Dendritic cell treated with granulocyte-macrophage colony-stimulating factor and Interleukin-4, amounts not matched to agents 40 ng/mL and 50 ng/mL, for 4 days (primary cell): ENCODE measurements around the gene TBX15.

Source experiments
- H3K27ac Mint-ChIP-seq: one replicate; pipeline ENCODE4 v1.8.0; 2022; ENCODE audit warnings: mild to moderate bottlenecking, mixed read lengths
- H3K27me3 Mint-ChIP-seq: one replicate; pipeline ENCODE4 v1.8.0; 2022; ENCODE audit warnings: mild to moderate bottlenecking, mixed read lengths
- H3K36me3 Mint-ChIP-seq: one replicate; pipeline ENCODE4 v1.8.0; 2022; ENCODE audit warnings: low read depth, mixed read lengths
- H3K4me1 Mint-ChIP-seq: one replicate; pipeline ENCODE4 v1.8.0; 2022; ENCODE audit warnings: low read depth, mixed read lengths
- H3K4me3 Mint-ChIP-seq: one replicate; pipeline ENCODE4 v1.8.0; 2022; ENCODE audit warnings: mild to moderate bottlenecking, moderate library complexity, mixed read lengths
- H3K9me3 Mint-ChIP-seq: one replicate; pipeline ENCODE4 v1.8.0; 2022; ENCODE audit warnings: mixed read lengths
- intact Hi-C: fragments of 100-400 bp; cut with micrococcal nuclease; formaldehyde crosslinking; loops from one replicate; pipeline ENCODE4 v1.15.0; 2022

TBX15 gene

DNA sequence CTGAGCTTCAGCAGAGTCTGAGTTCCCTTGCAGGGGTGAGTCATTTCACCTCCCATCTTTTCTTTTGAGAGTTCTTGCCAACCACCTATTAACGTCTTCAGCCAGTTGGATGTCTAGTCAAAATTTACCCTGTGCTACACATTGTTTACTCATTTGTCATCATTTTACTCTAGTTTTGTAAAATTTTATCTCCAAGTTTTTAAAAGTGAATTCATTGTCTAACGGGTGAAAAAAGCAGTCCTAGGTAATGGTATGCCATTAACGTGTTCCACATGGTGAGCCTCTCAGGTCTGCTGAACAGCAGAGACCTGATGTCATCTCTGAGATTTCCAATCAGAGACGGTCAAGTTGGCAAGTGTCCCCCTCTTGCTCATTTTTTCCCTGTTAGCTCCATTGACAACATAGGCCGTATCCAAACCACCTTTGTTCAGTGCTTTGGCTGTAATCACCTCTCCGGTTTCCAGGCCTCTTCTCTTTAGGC, 85.4 kb downstream of the TBX15 start:
- no peak overlapping the region for H3K4me3 Mint-ChIP-seq
- H3K9me3 Mint-ChIP-seq = no peaks in the 10 kb centered on the region

DNA sequence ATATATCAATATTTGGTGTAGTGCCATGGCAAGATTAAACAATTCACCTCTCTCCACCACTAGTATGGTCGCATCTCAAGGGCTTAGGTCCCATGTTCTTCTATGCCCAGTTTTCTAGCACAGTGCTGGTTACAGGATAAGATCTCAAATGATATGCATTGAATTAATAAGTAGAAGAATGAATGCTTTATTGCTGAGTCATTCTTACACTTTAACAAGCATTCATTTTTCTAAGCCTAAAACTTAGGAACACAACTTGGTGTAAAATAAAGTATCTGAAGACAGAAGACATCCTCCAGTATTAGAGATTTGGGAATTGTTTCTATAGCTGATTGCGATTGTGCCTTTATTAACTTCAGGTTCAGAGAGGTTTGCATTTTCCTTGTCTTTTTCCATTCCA, 85.8 kb downstream of the TBX15 start:
- Mint-ChIP-seq H3K4me3 (no peak overlapping the region), H3K27me3 (no peaks in the 10 kb centered on the region), H3K9me3 (no peaks in the 10 kb centered on the region)

More for the DNA sequence above, 85.4 kb downstream of the TBX15 start:
- H3K4me1 Mint-ChIP-seq = no peaks in the 10 kb centered on the region
- H3K27me3 Mint-ChIP-seq = no peaks in the 10 kb centered on the region
- H3K36me3 Mint-ChIP-seq = no peaks in the 10 kb centered on the region
- H3K27ac Mint-ChIP-seq = no peak overlapping the region
- intact Hi-C loops = no loop called here

DNA sequence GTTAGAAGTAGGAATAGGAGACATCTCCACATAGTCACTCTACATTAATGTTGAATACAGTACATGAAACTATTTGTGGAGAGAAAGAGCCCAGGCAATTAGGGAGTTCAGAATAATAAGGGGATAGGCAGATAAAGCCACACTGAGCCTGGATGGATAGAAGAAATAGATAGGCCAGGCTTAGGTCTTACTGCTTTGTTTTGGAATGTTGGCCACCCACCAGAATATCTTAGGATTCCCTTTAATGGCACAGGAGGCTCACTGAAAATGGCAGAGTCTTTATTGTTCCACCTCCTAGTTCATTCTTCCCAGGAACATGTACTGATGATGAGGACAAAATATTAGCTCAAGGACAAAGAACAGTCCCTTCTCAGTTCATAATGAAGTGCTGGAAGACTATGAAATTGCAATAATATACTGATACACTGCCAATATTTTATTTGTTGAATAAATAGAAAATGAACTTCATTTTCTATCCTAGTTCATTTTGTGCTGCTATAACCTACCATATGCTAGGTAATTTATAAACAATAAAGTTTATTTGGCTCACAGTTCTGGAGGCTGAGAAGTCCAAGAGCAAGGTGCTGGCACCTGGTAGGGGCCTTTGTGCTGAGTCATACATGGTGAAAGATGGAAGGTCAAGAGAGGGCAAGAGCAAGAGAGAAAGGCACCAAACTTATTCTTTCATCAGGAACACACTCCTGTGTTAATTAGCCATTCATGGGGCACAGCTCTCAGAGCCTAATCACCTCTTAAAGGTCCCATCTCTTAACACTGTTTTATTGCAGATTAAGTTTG, 87.3 kb downstream of the TBX15 start:
- H3K27ac Mint-ChIP-seq = no peak overlapping the region
- no peak overlapping the region for H3K4me3 Mint-ChIP-seq
- no peaks in the 10 kb centered on the region for H3K27me3 Mint-ChIP-seq
- H3K9me3 Mint-ChIP-seq = no peaks in the 10 kb centered on the region
- H3K36me3 Mint-ChIP-seq = no peaks in the 10 kb centered on the region
- no peaks in the 10 kb centered on the region for H3K4me1 Mint-ChIP-seq
- intact Hi-C loops = no loop called here

More for the DNA sequence above, 85.8 kb downstream of the TBX15 start:
- Mint-ChIP-seq H3K27ac (no peak overlapping the region), H3K4me1 (no peaks in the 10 kb centered on the region), H3K36me3 (no peaks in the 10 kb centered on the region)
- intact Hi-C loops = no loop called here

DNA sequence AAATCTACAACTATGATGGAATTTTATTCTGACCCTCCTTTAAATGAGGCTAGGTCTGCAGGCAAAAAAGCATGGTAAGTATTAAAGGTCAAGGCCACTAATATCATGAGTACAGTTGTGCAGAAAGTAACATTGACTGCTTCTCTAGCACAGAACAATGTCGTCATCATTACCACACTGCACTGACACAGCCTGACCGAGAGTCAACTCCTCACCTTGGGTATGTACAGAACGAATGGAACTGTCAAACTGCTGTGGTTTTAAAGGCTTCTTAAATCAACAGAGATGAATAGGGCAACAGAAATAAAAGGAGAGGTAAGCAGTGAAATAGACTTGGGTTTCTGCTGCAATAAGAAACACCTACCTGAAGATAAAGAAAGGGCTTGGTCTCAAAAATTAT, 88.8 kb downstream of the TBX15 start:
- no peaks in the 10 kb centered on the region for H3K36me3 Mint-ChIP-seq
- no peak overlapping the region for H3K27ac Mint-ChIP-seq
- no peaks in the 10 kb centered on the region for H3K4me1 Mint-ChIP-seq
- H3K4me3 Mint-ChIP-seq = no peak overlapping the region
- H3K27me3 Mint-ChIP-seq = no peaks in the 10 kb centered on the region
- intact Hi-C loops = no loop called here
- H3K9me3 Mint-ChIP-seq = peaks cover under 1% of the 10 kb centered on the region

DNA sequence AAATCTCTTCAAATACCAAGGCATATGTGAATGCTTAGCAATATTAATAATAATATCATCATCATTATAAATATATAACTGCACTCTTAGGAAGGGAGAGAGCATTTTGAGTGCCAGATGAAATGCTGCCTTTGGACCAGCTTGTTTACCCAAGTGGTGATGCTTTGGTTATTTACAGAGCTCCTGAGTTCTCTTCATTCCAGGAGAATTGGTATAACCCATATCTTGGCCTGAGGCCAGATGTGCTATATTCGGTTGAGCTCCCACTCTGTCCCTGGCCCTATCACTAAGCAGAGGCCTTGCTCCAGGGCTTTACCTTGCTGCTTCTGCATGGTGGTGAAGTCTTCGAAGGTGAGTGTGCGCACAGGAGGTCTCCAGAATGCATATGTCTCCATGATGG, 89.4 kb downstream of the TBX15 start:
- Mint-ChIP-seq H3K27ac (no peak overlapping the region), H3K4me3 (no peak overlapping the region), H3K4me1 (no peaks in the 10 kb centered on the region), H3K9me3 (peaks cover 7% of the 10 kb centered on the region), H3K27me3 (no peaks in the 10 kb centered on the region), H3K36me3 (no peaks in the 10 kb centered on the region)
- intact Hi-C loops = no loop called here

DNA sequence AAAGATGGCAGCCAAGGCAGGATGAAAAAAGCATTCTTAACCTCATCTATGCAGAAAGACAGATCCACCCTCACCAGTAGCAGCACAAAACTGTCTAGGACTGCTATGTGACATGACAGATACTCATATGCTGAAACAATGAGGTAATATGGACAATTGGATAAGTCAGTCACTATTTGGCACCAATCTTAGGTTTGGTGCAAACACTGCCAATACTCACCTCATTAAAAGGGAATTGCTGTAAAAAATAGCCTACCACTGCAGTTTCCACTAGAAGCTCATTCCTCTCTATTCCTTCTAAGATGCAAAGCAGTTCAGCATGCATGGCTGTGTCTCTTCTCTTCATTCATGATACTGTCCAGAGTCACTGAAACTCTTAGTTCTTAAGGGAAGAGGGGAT, 91.7 kb downstream of the TBX15 start:
- H3K4me3 Mint-ChIP-seq = no peak overlapping the region
- H3K9me3 Mint-ChIP-seq = peaks cover 18% of the 10 kb centered on the region
- no peaks in the 10 kb centered on the region for H3K27me3 Mint-ChIP-seq
- intact Hi-C loops = no loop called here
- H3K4me1 Mint-ChIP-seq = no peaks in the 10 kb centered on the region
- no peaks in the 10 kb centered on the region for H3K36me3 Mint-ChIP-seq
- H3K27ac Mint-ChIP-seq = no peak overlapping the region

DNA sequence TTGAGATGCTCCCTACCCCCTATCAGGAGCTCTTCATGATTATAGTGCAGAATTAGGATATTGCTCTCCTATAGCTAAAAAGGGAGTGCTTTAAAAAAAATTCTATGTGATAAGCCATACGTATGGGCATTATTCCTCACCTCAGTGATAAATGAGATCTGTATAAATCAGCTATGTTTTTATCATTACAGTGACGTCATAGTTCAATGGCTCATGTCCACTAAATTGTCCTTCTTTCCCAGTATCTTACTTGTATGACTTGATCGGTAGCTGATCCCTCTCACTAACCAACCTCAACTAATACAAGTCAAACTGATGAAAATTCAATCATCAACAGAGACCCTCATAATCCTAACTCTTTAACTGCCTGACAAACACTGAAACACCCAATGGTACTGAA, 93.3 kb downstream of the TBX15 start:
- H3K27me3 Mint-ChIP-seq = no peaks in the 10 kb centered on the region
- H3K4me3 Mint-ChIP-seq = no peak overlapping the region
- intact Hi-C loops = no loop called here
- H3K4me1 Mint-ChIP-seq = no peaks in the 10 kb centered on the region
- H3K27ac Mint-ChIP-seq = no peak overlapping the region
- H3K36me3 Mint-ChIP-seq = no peaks in the 10 kb centered on the region
- peaks cover 18% of the 10 kb centered on the region for H3K9me3 Mint-ChIP-seq

DNA sequence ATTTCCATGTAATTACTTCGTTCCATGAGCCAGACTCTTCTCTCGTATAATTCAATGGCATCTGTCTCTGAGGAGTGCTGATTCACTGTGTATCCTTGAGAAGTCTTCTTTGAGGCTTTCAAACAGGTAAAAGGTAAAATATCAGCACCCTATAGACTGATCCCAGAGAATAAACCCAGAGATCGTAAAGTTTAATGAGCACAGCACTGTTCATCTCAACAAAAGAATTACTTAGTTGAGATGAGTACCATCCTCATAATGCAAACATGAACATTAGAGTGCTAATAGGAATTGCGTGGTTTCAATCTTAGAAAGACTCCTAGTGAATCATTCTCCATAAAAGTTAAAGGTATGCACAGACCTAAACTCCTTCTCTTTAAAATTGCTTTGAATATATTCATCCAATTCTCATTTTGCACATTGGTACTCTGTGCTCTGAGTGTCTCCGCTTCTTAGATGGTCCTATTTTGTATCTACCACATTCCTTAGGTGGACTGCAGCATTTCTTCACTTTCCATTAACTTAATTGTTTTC, 97.2 kb downstream of the TBX15 start:
- intact Hi-C loops = no loop called here
- Mint-ChIP-seq H3K9me3 (peaks cover 18% of the 10 kb centered on the region), H3K36me3 (no peaks in the 10 kb centered on the region), H3K4me1 (no peaks in the 10 kb centered on the region), H3K4me3 (no peak overlapping the region), H3K27me3 (no peaks in the 10 kb centered on the region), H3K27ac (no peak overlapping the region)

DNA sequence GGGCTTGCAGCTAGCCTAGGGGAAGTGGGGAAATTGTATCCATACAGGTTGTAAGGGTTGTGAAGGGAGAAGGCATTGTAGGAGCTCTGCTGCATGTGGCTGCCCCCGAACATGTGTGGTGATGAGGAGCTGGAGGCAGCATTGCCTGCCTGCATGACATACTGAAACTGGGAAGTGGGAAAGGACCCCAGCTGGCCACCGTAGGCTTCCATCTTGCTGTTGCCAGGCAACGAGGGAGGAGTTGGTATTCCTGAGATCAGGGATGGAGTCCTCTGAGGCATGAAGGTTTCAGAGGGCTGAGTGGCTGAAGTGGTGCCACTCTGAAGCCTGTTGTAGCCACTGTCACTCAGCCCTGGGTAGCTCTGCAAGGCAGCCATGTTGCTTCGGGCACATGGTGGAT, 103.2 kb downstream of the TBX15 start:
- H3K27me3 Mint-ChIP-seq = no peaks in the 10 kb centered on the region

DNA sequence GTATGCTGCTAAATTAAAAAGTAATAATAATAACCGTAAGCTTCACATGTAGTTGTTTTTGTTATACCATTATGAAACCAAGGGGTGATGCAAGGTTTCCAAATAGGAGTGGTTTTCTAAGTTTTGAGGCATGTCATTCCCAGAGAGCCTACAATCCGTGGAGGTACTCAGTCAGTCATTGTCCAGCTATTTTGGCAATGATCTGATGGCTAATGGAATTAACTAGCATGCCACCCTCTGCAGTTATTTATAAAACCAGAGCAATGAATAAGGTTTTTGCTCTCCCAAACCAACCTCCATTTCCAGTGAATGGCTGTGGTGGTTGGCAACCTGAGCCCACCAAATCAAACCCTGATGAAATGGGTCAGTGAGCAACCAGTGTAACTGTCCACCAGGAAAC, 106.4 kb downstream of the TBX15 start:
- Mint-ChIP-seq H3K36me3 (no peaks in the 10 kb centered on the region), H3K27me3 (no peaks in the 10 kb centered on the region), H3K4me3 (no peak overlapping the region), H3K9me3 (peaks cover 9% of the 10 kb centered on the region), H3K27ac (no peak overlapping the region), H3K4me1 (no peaks in the 10 kb centered on the region)
- intact Hi-C loops = no loop called here

More for the DNA sequence above, 103.2 kb downstream of the TBX15 start:
- no peaks in the 10 kb centered on the region for H3K36me3 Mint-ChIP-seq
- intact Hi-C loops = no loop called here
- H3K9me3 Mint-ChIP-seq = peaks cover 9% of the 10 kb centered on the region
- no peak overlapping the region for H3K27ac Mint-ChIP-seq
- no peak overlapping the region for H3K4me3 Mint-ChIP-seq
- H3K4me1 Mint-ChIP-seq = no peaks in the 10 kb centered on the region

DNA sequence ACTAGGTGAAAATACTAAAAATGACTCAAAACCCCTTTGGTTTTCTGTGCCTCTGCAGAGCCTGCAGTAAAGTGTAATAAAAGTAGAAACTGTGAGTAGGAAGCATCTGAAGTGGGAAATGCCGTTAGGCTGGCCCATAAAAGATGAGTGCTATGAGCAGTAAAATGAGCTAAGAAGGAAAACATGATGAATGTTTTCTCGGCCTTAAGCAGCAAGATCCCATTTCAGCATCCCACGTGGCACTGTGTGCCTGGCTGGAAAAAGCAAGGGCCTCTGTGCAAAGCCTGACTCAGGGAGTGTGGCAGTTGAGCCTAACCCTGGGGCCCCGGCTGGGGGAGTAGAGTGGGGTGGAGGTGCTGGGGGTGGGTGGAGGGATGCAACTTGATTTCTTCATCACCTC, 109.5 kb downstream of the TBX15 start:
- Mint-ChIP-seq H3K4me3 (no peak overlapping the region), H3K9me3 (no peaks in the 10 kb centered on the region), H3K27me3 (no peaks in the 10 kb centered on the region), H3K27ac (no peak overlapping the region), H3K36me3 (no peaks in the 10 kb centered on the region), H3K4me1 (no peaks in the 10 kb centered on the region)
- intact Hi-C loops = no loop called here

DNA sequence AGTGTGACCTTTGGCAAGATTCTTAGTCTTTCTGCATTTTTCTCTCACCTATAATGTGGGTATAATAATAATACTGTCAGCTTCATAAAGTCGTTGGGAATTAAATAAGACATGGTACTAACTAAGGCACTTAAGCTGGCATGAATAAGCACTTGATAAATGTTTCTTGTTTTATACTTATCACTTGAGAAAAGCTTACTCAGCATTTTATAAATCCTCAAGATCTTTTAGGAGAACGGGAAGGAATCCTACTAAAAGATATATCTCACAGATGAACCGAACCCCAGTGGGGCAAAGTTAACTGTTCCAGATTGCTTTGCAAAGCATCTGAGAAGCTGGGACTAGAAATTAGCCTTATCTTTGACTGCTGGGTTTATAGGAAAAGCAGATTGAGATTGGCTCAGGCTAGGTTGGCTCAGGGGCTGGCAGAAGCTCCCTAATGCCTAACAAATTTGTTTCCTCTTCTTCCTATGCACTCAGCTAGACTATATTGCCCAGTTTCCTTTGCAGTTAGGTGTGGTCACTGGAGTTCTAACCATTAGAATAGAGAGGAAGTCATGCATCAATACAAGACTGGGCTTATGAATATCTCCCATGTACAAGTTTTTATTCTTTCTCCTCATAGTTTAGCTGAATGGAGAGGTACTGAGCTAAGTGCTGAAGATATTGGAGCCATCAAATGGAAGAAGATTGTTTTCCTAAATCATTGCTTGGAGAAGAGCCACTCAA, 110.3 kb downstream of the TBX15 start:
- no peaks in the 10 kb centered on the region for H3K4me1 Mint-ChIP-seq
- intact Hi-C loops = no loop called here
- H3K27me3 Mint-ChIP-seq = no peaks in the 10 kb centered on the region
- no peak overlapping the region for H3K4me3 Mint-ChIP-seq
- H3K27ac Mint-ChIP-seq = no peak overlapping the region
- H3K36me3 Mint-ChIP-seq = no peaks in the 10 kb centered on the region
- no peaks in the 10 kb centered on the region for H3K9me3 Mint-ChIP-seq

DNA sequence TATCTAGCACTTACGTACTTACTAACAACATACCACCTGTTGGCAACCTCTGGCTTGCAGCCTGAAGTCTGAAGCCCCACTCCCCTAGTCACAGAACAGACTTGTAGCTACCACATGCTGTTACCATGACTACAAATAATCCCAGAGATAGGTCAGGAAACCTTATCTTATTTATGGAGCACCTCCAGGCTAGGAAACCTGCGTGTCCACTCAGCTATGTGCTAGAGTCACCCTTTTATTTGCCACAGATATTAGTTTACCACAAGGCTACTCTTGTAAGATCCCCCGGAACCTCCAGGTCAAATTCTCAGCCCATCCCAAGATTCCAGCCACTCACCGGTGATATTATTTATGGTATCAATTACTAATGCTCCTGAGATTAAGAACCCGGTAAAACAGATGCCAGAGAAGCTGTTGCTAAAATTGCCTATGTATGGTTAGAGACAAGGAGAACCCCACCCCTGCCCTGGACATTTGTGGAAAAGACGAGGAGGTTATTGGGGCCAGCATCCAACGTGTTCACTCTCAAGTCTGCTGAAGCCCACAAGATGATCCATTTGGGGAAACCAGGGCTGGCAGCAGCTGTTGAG, 116.5 kb downstream of the TBX15 start:
- Mint-ChIP-seq H3K9me3 (no peaks in the 10 kb centered on the region), H3K36me3 (no peaks in the 10 kb centered on the region), H3K27me3 (no peaks in the 10 kb centered on the region), H3K4me3 (no peak overlapping the region), H3K27ac (no peak overlapping the region), H3K4me1 (no peaks in the 10 kb centered on the region)
- intact Hi-C loops = no loop called here

DNA sequence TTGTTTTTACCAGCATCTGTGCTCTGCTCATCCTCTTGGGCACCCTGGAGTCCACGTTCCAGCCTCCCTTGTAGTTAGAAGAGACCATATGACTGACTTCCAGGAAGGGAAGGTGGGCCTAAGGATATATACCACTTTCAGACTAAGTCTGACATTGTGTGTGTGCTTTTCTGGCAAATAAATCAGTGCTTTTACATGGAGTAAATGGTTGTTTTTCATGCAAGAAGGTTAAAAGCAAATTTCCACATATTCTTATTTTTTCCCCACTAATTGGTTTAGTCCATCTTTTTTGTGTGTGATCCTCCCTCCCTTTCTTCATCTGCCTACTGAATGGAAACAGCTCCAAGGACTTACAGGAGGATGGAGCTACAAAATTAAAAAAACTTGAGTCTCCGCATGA, 119.8 kb downstream of the TBX15 start:
- intact Hi-C loops = no loop called here
- Mint-ChIP-seq H3K4me3 (no peak overlapping the region), H3K4me1 (no peaks in the 10 kb centered on the region), H3K27me3 (no peaks in the 10 kb centered on the region), H3K27ac (no peak overlapping the region), H3K9me3 (peaks cover 11% of the 10 kb centered on the region), H3K36me3 (no peaks in the 10 kb centered on the region)
